ENCODE results near the gene PRUNE2.

Gene PRUNE2

GRCh38 chr9:76634356-76635054, 271.4 kb downstream of the PRUNE2 start:
- no peak overlapping the region for H3K4me3 ChIP-seq (ENCODE audit: insufficient read length, low read depth)
- H3K9me3 ChIP-seq (ENCODE audit: insufficient read depth, low read length): no peaks in the 10 kb centered on the region
- no peak overlapping the region for H3K9ac ChIP-seq (ENCODE audit: insufficient read length, low read depth)
- no peaks in the 10 kb centered on the region for H3K4me1 ChIP-seq (ENCODE audit: insufficient read depth, insufficient read length)
- H3K36me3 ChIP-seq (ENCODE audit: insufficient read depth, insufficient read length, low read length): no peaks in the 10 kb centered on the region
- H3K27me3 ChIP-seq (ENCODE audit: insufficient read depth, insufficient read length): no peaks in the 10 kb centered on the region
- no peak for TF ChIP-seq YY1 (IDR thresholded peaks at IDR 0.05; ENCODE audit: insufficient read depth, insufficient read length)
- no peak for TF ChIP-seq ZNF274 (IDR thresholded peaks at IDR 0.05; ENCODE audit: low read depth, low read length)
- TF ChIP-seq SUZ12 (IDR thresholded peaks at IDR 0.05; ENCODE audit: extremely low read depth, insufficient read depth, insufficient read length): no peak
- DNase-seq (ENCODE audit: low read depth, low spot score): no peak

GRCh38 chr9:76630916-76631315, 275.0 kb downstream of the PRUNE2 start:
- H3K4me3 ChIP-seq (ENCODE audit: insufficient read length, low read depth): no peak overlapping the region
- no peaks in the 10 kb centered on the region for H3K36me3 ChIP-seq (ENCODE audit: insufficient read depth, insufficient read length, low read length)
- TF ChIP-seq ZNF274 (IDR thresholded peaks at IDR 0.05; ENCODE audit: low read depth, low read length) (no peak), YY1 (IDR thresholded peaks at IDR 0.05; ENCODE audit: insufficient read depth, insufficient read length) (no peak), SUZ12 (IDR thresholded peaks at IDR 0.05; ENCODE audit: extremely low read depth, insufficient read depth, insufficient read length) (no peak)
- no peak for DNase-seq (ENCODE audit: low read depth, low spot score)
- no peaks in the 10 kb centered on the region for H3K4me1 ChIP-seq (ENCODE audit: insufficient read depth, insufficient read length)
- H3K9me3 ChIP-seq (ENCODE audit: insufficient read depth, low read length): no peaks in the 10 kb centered on the region
- H3K9ac ChIP-seq (ENCODE audit: insufficient read length, low read depth): no peak overlapping the region
- no peaks in the 10 kb centered on the region for H3K27me3 ChIP-seq (ENCODE audit: insufficient read depth, insufficient read length)

DNA sequence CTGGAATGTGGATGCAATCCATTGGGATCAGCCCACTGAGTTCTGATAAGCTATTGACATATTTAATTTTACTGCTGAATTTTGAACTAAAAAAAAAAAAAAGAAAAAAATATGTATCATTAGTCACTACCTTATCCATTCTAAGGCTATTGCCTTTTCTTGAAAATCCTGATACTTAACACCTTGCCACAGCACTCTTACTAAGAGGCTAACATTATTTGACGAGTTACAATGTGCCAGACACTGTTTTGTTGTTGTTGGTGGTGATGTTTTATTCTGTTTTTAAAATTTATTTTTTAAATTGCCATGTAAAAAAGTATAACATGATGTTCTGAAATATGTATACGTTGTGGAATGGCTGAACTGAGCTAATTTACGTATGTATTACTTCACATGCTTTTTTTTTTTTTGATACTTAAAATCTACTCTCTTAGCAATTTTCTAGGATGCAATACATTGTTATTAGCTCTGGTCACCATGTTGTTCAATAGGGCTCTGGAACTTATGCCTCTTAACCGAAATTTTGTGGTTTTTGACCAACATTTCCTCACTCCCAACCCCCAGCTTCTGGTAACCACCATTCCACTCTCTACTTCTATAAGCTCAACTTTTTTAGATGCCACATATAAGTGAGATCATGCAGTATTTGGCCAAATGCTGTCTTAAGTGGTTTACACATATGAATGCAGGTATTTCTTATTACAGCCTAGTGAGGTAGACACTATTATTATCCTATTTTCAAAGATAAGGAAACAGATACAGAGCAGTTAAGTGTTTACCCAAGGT, 276.5 kb downstream of the PRUNE2 start:
- no peak overlapping the region for H3K9ac ChIP-seq (ENCODE audit: insufficient read length, low read depth)
- no peak for DNase-seq (ENCODE audit: low read depth, low spot score)
- TF ChIP-seq YY1 (IDR thresholded peaks at IDR 0.05; ENCODE audit: insufficient read depth, insufficient read length): no peak
- no peak for TF ChIP-seq ZNF274 (IDR thresholded peaks at IDR 0.05; ENCODE audit: low read depth, low read length)
- TF ChIP-seq SUZ12 (IDR thresholded peaks at IDR 0.05; ENCODE audit: extremely low read depth, insufficient read depth, insufficient read length): no peak
- H3K9me3 ChIP-seq (ENCODE audit: insufficient read depth, low read length): no peaks in the 10 kb centered on the region
- H3K4me3 ChIP-seq (ENCODE audit: insufficient read length, low read depth): no peak overlapping the region
- no peaks in the 10 kb centered on the region for H3K4me1 ChIP-seq (ENCODE audit: insufficient read depth, insufficient read length)
- H3K36me3 ChIP-seq (ENCODE audit: insufficient read depth, insufficient read length, low read length): no peaks in the 10 kb centered on the region
- H3K27me3 ChIP-seq (ENCODE audit: insufficient read depth, insufficient read length): no peaks in the 10 kb centered on the region

DNA sequence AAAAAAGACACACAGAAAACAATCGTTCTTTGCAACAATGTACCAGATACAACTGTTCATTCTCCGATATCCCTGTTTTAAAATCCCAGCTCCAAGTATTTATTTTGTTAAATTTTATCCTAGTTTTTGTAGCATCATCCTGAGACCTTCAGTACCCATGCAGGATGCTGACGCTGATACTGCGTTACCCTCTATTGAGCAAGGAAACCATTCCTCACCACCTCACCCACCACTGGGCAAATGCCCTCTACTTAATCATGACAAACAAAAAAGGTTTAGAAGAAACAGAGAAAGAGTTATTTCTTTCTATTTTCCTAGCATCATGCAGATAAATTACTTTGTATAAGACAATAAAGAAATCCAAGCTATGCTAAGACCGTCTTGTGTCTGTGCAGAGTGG, 277.8 kb downstream of the PRUNE2 start:
- Histone ChIP-seq H3K27me3 (ENCODE audit: insufficient read depth, insufficient read length) (no peaks in the 10 kb centered on the region), H3K4me1 (ENCODE audit: insufficient read depth, insufficient read length) (no peaks in the 10 kb centered on the region)

DNA sequence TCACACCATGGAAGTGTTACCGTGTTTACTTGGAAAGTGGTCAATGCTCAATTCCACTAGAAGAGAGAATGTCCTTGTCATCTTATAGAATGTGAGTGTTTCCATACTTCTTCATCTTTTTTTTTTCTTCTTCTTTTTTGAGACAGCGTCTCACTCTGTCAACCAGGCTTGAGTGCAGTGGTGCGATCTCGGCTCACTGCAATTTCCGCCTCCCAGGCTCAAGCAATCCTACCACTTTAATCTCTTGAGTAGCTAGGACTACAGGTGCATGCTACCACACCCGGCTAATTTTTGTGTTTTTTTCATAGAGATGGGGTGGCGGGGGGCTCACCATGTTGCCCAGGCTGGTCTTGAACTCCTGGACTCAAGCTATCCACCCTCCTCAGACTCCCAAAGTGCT, 278.9 kb downstream of the PRUNE2 start:
- Histone ChIP-seq H3K4me1 (ENCODE audit: insufficient read depth, insufficient read length) (no peaks in the 10 kb centered on the region), H3K9me3 (ENCODE audit: insufficient read depth, low read length) (no peaks in the 10 kb centered on the region), H3K4me3 (ENCODE audit: insufficient read length, low read depth) (no peak overlapping the region), H3K27me3 (ENCODE audit: insufficient read depth, insufficient read length) (no peaks in the 10 kb centered on the region), H3K9ac (ENCODE audit: insufficient read length, low read depth) (no peak overlapping the region), H3K36me3 (ENCODE audit: insufficient read depth, insufficient read length, low read length) (no peaks in the 10 kb centered on the region)
- DNase-seq (ENCODE audit: low read depth, low spot score): no peak
- TF ChIP-seq SUZ12 (IDR thresholded peaks at IDR 0.05; ENCODE audit: extremely low read depth, insufficient read depth, insufficient read length) (no peak), ZNF274 (IDR thresholded peaks at IDR 0.05; ENCODE audit: low read depth, low read length) (no peak), YY1 (IDR thresholded peaks at IDR 0.05; ENCODE audit: insufficient read depth, insufficient read length) (no peak)

More for the DNA sequence above, 277.8 kb downstream of the PRUNE2 start:
- Histone ChIP-seq H3K9me3 (ENCODE audit: insufficient read depth, low read length) (no peaks in the 10 kb centered on the region), H3K36me3 (ENCODE audit: insufficient read depth, insufficient read length, low read length) (no peaks in the 10 kb centered on the region), H3K4me3 (ENCODE audit: insufficient read length, low read depth) (no peak overlapping the region), H3K9ac (ENCODE audit: insufficient read length, low read depth) (no peak overlapping the region)
- no peak for DNase-seq (ENCODE audit: low read depth, low spot score)
- TF ChIP-seq ZNF274 (IDR thresholded peaks at IDR 0.05; ENCODE audit: low read depth, low read length) (no peak), YY1 (IDR thresholded peaks at IDR 0.05; ENCODE audit: insufficient read depth, insufficient read length) (no peak), SUZ12 (IDR thresholded peaks at IDR 0.05; ENCODE audit: extremely low read depth, insufficient read depth, insufficient read length) (no peak)

GRCh38 chr9:76626141-76626540, 279.8 kb downstream of the PRUNE2 start:
- no peaks in the 10 kb centered on the region for H3K27me3 ChIP-seq (ENCODE audit: insufficient read depth, insufficient read length)
- no peaks in the 10 kb centered on the region for H3K36me3 ChIP-seq (ENCODE audit: insufficient read depth, insufficient read length, low read length)
- no peaks in the 10 kb centered on the region for H3K4me1 ChIP-seq (ENCODE audit: insufficient read depth, insufficient read length)
- no peak for DNase-seq (ENCODE audit: low read depth, low spot score)
- no peaks in the 10 kb centered on the region for H3K9me3 ChIP-seq (ENCODE audit: insufficient read depth, low read length)
- H3K4me3 ChIP-seq (ENCODE audit: insufficient read length, low read depth): no peak overlapping the region
- no peak overlapping the region for H3K9ac ChIP-seq (ENCODE audit: insufficient read length, low read depth)
- TF ChIP-seq SUZ12 (IDR thresholded peaks at IDR 0.05; ENCODE audit: extremely low read depth, insufficient read depth, insufficient read length) (no peak), ZNF274 (IDR thresholded peaks at IDR 0.05; ENCODE audit: low read depth, low read length) (no peak), YY1 (IDR thresholded peaks at IDR 0.05; ENCODE audit: insufficient read depth, insufficient read length) (no peak)

GRCh38 chr9:76624391-76625048, 281.4 kb downstream of the PRUNE2 start:
- Histone ChIP-seq H3K9ac (ENCODE audit: insufficient read length, low read depth) (no peak overlapping the region), H3K27me3 (ENCODE audit: insufficient read depth, insufficient read length) (no peaks in the 10 kb centered on the region), H3K4me3 (ENCODE audit: insufficient read length, low read depth) (no peak overlapping the region), H3K36me3 (ENCODE audit: insufficient read depth, insufficient read length, low read length) (no peaks in the 10 kb centered on the region), H3K9me3 (ENCODE audit: insufficient read depth, low read length) (no peaks in the 10 kb centered on the region), H3K4me1 (ENCODE audit: insufficient read depth, insufficient read length) (no peaks in the 10 kb centered on the region)
- no peak for DNase-seq (ENCODE audit: low read depth, low spot score)
- TF ChIP-seq ZNF274 (IDR thresholded peaks at IDR 0.05; ENCODE audit: low read depth, low read length) (no peak), SUZ12 (IDR thresholded peaks at IDR 0.05; ENCODE audit: extremely low read depth, insufficient read depth, insufficient read length) (no peak), YY1 (IDR thresholded peaks at IDR 0.05; ENCODE audit: insufficient read depth, insufficient read length) (no peak)

All from NT2/D1 (cell line).